SK-N-SH treated with all-trans-retinoic acid at 6 μM for 48 hours (cell line): Measurements from ENCODE around the gene HTR1D.
A peak's percentile ranks its signal among the peaks of the same experiment; 100 is the strongest.

Source experiments
- ATAC-seq: fragments of 200-7000 bp; cut with Tn5 transposase; 3 replicates; pipeline ENCODE4 v1.9.1; 2020; ENCODE audit warnings: mild to moderate bottlenecking, moderate library complexity
- ARNTL ChIP-seq: fragments of 450-650 bp; formaldehyde crosslinking; IDR thresholded peaks from 2 replicates; pipeline ENCODE4 v1.5.0; 2020; ENCODE audit warnings: low read depth, mild to moderate bottlenecking, moderate library complexity, borderline replicate concordance
- CSRNP3 ChIP-seq: fragments of 250-450 bp; sonication (Bioruptor Pico); IDR thresholded peaks from 2 replicates; pipeline ENCODE4 v1.5.1; 2021; ENCODE audit warnings: mild to moderate bottlenecking, moderate library complexity
- ESRRG ChIP-seq: fragments of 250-450 bp; sonication (Bioruptor Pico); IDR thresholded peaks from 2 replicates; pipeline ENCODE4 v1.6.1; 2021; ENCODE audit warnings: mild to moderate bottlenecking
- GLIS3 ChIP-seq: fragments of 250-450 bp; sonication (Bioruptor Pico); IDR thresholded peaks from 2 replicates; pipeline ENCODE4 v1.5.0; 2020; ENCODE audit warnings: mild to moderate bottlenecking, moderate library complexity
- ISL1 ChIP-seq: fragments of 250-450 bp; sonication (Bioruptor Pico); IDR thresholded peaks from 2 replicates; pipeline ENCODE4 v2.1.2; 2022; ENCODE audit warnings: mild to moderate bottlenecking, moderate library complexity
- OSR1 ChIP-seq: fragments of 250-450 bp; sonication (Bioruptor Pico); IDR thresholded peaks from 2 replicates; pipeline ENCODE4 v1.8.0; 2022; ENCODE audit warnings: moderate library complexity, mild to moderate bottlenecking, inconsistent platforms
- PATZ1 ChIP-seq: fragments of 250-450 bp; sonication (Bioruptor Pico); IDR thresholded peaks from 2 replicates; pipeline ENCODE4 v1.8.0; 2020; ENCODE audit warnings: mild to moderate bottlenecking, moderate library complexity, borderline replicate concordance
- POU6F1 ChIP-seq: fragments of 250-450 bp; sonication (Bioruptor Pico); IDR thresholded peaks from 2 replicates; pipeline ENCODE4 v1.8.0; 2021; ENCODE audit warnings: low read depth, mild to moderate bottlenecking, moderate library complexity, borderline replicate concordance
- RARB ChIP-seq: fragments of 250-450 bp; sonication (Bioruptor Pico); IDR thresholded peaks from 2 replicates; pipeline ENCODE4 v1.8.0; 2021; ENCODE audit warnings: mild to moderate bottlenecking, moderate library complexity
- SNAI2 ChIP-seq: fragments of 250-450 bp; sonication (Bioruptor Pico); IDR thresholded peaks from 2 replicates; pipeline ENCODE4 v1.5.0; 2020; ENCODE audit warnings: mild to moderate bottlenecking, moderate library complexity
- TCF4 ChIP-seq: fragments of 250-450 bp; sonication (Bioruptor Pico); IDR thresholded peaks from 2 replicates; pipeline ENCODE4 v1.8.0; 2021; ENCODE audit warnings: mild to moderate bottlenecking, moderate library complexity, borderline replicate concordance
- TSHZ2 ChIP-seq: fragments of 250-450 bp; sonication (Bioruptor Pico); IDR thresholded peaks from 2 replicates; pipeline ENCODE4 v1.5.0; 2020; ENCODE audit warnings: mild to moderate bottlenecking, moderate library complexity
- ZC3H10 ChIP-seq: fragments of 250-450 bp; sonication (Bioruptor Pico); IDR thresholded peaks from 2 replicates; pipeline ENCODE4 v1.5.1; 2021; ENCODE audit warnings: mild to moderate bottlenecking, moderate library complexity
- ZFP30 ChIP-seq: fragments of 450-650 bp; formaldehyde crosslinking; IDR thresholded peaks from 2 replicates; pipeline ENCODE4 v1.5.0; 2022; ENCODE audit warnings: mild to moderate bottlenecking, moderate library complexity
- ZNF70 ChIP-seq: fragments of 450-650 bp; formaldehyde crosslinking; IDR thresholded peaks from 2 replicates; pipeline ENCODE4 v1.5.0; 2020; ENCODE audit warnings: mild to moderate bottlenecking, moderate library complexity
- ZNF8 ChIP-seq: fragments of 450-650 bp; formaldehyde crosslinking; IDR thresholded peaks from 2 replicates; pipeline ENCODE4 v1.5.0; 2020; ENCODE audit warnings: mild to moderate bottlenecking, moderate library complexity

Gene HTR1D

GRCh38 chr1:23194119-23194984, 22.9 kb downstream of the HTR1D start:
- TF ChIP-seq RARB (CRISPR knock-in tag) (no peak), TSHZ2 (CRISPR knock-in tag) (no peak), ZNF70 (CRISPR knock-in tag) (no peak), GLIS3 (no peak), POU6F1 (CRISPR knock-in tag) (no peak), ZFP30 (CRISPR knock-in tag) (no peak), ARNTL (no peak), TCF4 (CRISPR knock-in tag) (0 out of 2 replicates have a peak, but pooled peaks have one; percentile 18), ISL1 (CRISPR knock-in tag) (peak; percentile 54), ZC3H10 (CRISPR knock-in tag) (no peak), SNAI2 (CRISPR knock-in tag) (no peak), PATZ1 (peak; percentile 42; the same call in 1 of the 2 replicates), CSRNP3 (CRISPR knock-in tag) (no peak)
- peak; percentile 80 for ATAC-seq

GRCh38 chr1:23193391-23194118, 23.7 kb downstream of the HTR1D start:
- no peak for TF ChIP-seq PATZ1
- no peak for TF ChIP-seq OSR1 (CRISPR knock-in tag)
- TF ChIP-seq ZNF8 (CRISPR knock-in tag): no peak
- no peak for TF ChIP-seq ZFP30 (CRISPR knock-in tag)
- no peak for TF ChIP-seq CSRNP3 (CRISPR knock-in tag)
- TF ChIP-seq ZC3H10 (CRISPR knock-in tag): no peak
- no peak for TF ChIP-seq GLIS3
- TF ChIP-seq ZNF70 (CRISPR knock-in tag): no peak
- TF ChIP-seq ESRRG (CRISPR knock-in tag): no peak
- no peak for TF ChIP-seq TCF4 (CRISPR knock-in tag)
- ATAC-seq: no peak
